IPS-20b (cell line): ENCODE measurements around the gene MYOM3.
"Not testable (repeated sequence)": the region's sequence is repeated elsewhere in the genome, so short reads cannot be mapped to it uniquely, and the experiment has no call there.

Source experiments
- H3K27ac ChIP-seq: one replicate; pipeline ENCODE4 v1.5.1; 2013; ENCODE audit warnings: low read length
- H3K27me3 ChIP-seq: 2 replicates; pipeline ENCODE4 v1.6.1; 2013; ENCODE audit warnings: mild to moderate bottlenecking, low read length, inconsistent platforms; ENCODE audit not compliant: insufficient read depth
- H3K36me3 ChIP-seq: 2 replicates; pipeline ENCODE4 v1.6.1; 2013; ENCODE audit warnings: low read depth, mild to moderate bottlenecking, inconsistent platforms, low read length, moderate library complexity; ENCODE audit not compliant: insufficient read depth
- H3K4me1 ChIP-seq: 2 replicates; pipeline ENCODE4 v1.6.1; 2013; ENCODE audit warnings: mild to moderate bottlenecking, control low read depth, inconsistent platforms, low read length, moderate library complexity; ENCODE audit not compliant: insufficient read depth
- H3K4me3 ChIP-seq: 2 replicates; pipeline ENCODE4 v1.5.1; 2013; ENCODE audit warnings: mild to moderate bottlenecking, low read length, inconsistent platforms
- H3K9ac ChIP-seq: 2 replicates; pipeline ENCODE4 v1.6.1; 2013; ENCODE audit warnings: low read depth, mild to moderate bottlenecking, inconsistent platforms, low read length, moderate library complexity
- H3K9me3 ChIP-seq: 2 replicates; pipeline ENCODE4 v1.6.1; 2013; ENCODE audit warnings: mild to moderate bottlenecking, low read depth, low read length, inconsistent platforms; ENCODE audit not compliant: insufficient read depth

Gene MYOM3

GRCh38 chr1:24055681-24056080 lies 56.3 kb downstream of the MYOM3 start:
- Histone ChIP-seq H3K36me3 (no peaks in the 10 kb centered on the region), H3K9ac (no peak overlapping the region), H3K4me3 (no peak overlapping the region), H3K9me3 (no peaks in the 10 kb centered on the region), H3K4me1 (no peaks in the 10 kb centered on the region), H3K27ac (no peak overlapping the region), H3K27me3 (no peaks in the 10 kb centered on the region)

- H3K4me3 ChIP-seq = no peak overlapping the region
- H3K27ac ChIP-seq = no peak overlapping the region
- H3K27me3 ChIP-seq = no peaks in the 10 kb centered on the region
- no peaks in the 10 kb centered on the region for H3K4me1 ChIP-seq
- no peak overlapping the region for H3K9ac ChIP-seq
- no peaks in the 10 kb centered on the region for H3K36me3 ChIP-seq
- no peaks in the 10 kb centered on the region for H3K9me3 ChIP-seq
Measured at GRCh38 chr1:24052220-24052619, 59.7 kb downstream of the MYOM3 start.

GRCh38 chr1:24051206-24051945 lies 60.6 kb downstream of the MYOM3 start:
- Histone ChIP-seq H3K4me1 (no peaks in the 10 kb centered on the region), H3K4me3 (no peak overlapping the region), H3K9ac (no peak overlapping the region), H3K27me3 (no peaks in the 10 kb centered on the region), H3K36me3 (no peaks in the 10 kb centered on the region), H3K27ac (no peak overlapping the region), H3K9me3 (no peaks in the 10 kb centered on the region)

GRCh38 chr1:24049733-24050132 lies 62.2 kb downstream of the MYOM3 start:
- Histone ChIP-seq H3K9ac (no peak overlapping the region), H3K9me3 (no peaks in the 10 kb centered on the region), H3K4me1 (no peaks in the 10 kb centered on the region), H3K27me3 (no peaks in the 10 kb centered on the region), H3K36me3 (no peaks in the 10 kb centered on the region), H3K4me3 (no peak overlapping the region), H3K27ac (no peak overlapping the region)

GRCh38 chr1:24048894-24049293 lies 63.0 kb downstream of the MYOM3 start:
- H3K27me3 ChIP-seq, H3K4me3 ChIP-seq, H3K27ac ChIP-seq, H3K36me3 ChIP-seq, H3K4me1 ChIP-seq, H3K9me3 ChIP-seq, H3K9ac ChIP-seq: not testable (repeated sequence)

GRCh38 chr1:24048205-24048869 lies 63.6 kb downstream of the MYOM3 start:
- no peaks in the 10 kb centered on the region for H3K4me1 ChIP-seq
- H3K9me3 ChIP-seq = no peaks in the 10 kb centered on the region
- H3K27me3 ChIP-seq = no peaks in the 10 kb centered on the region
- H3K4me3 ChIP-seq = no peak overlapping the region
- H3K27ac ChIP-seq = no peak overlapping the region
- H3K9ac ChIP-seq = no peak overlapping the region
- H3K36me3 ChIP-seq = no peaks in the 10 kb centered on the region

- H3K9ac ChIP-seq = no peak overlapping the region
- H3K9me3 ChIP-seq = no peaks in the 10 kb centered on the region
- no peak overlapping the region for H3K4me3 ChIP-seq
- no peaks in the 10 kb centered on the region for H3K36me3 ChIP-seq
- H3K4me1 ChIP-seq = no peaks in the 10 kb centered on the region
- H3K27me3 ChIP-seq = no peaks in the 10 kb centered on the region
- H3K27ac ChIP-seq = no peak overlapping the region
Measured at GRCh38 chr1:24047110-24047477, 64.8 kb downstream of the MYOM3 start.

GRCh38 chr1:24045771-24046170 lies 66.2 kb downstream of the MYOM3 start:
- no peak overlapping the region for H3K4me3 ChIP-seq
- no peaks in the 10 kb centered on the region for H3K27me3 ChIP-seq
- no peaks in the 10 kb centered on the region for H3K36me3 ChIP-seq
- no peak overlapping the region for H3K9ac ChIP-seq
- H3K9me3 ChIP-seq = no peaks in the 10 kb centered on the region
- no peaks in the 10 kb centered on the region for H3K4me1 ChIP-seq
- H3K27ac ChIP-seq = no peak overlapping the region

- H3K4me3 ChIP-seq, H3K9me3 ChIP-seq, H3K27ac ChIP-seq, H3K27me3 ChIP-seq, H3K9ac ChIP-seq, H3K4me1 ChIP-seq, H3K36me3 ChIP-seq: not testable (repeated sequence)
Measured at GRCh38 chr1:24044672-24045071, 67.3 kb downstream of the MYOM3 start.

GRCh38 chr1:24043345-24044032 lies 68.4 kb downstream of the MYOM3 start:
- Histone ChIP-seq H3K4me1 (no peaks in the 10 kb centered on the region), H3K9me3 (no peaks in the 10 kb centered on the region), H3K4me3 (no peak overlapping the region), H3K27me3 (no peaks in the 10 kb centered on the region), H3K27ac (no peak overlapping the region), H3K9ac (no peak overlapping the region), H3K36me3 (no peaks in the 10 kb centered on the region)

- Histone ChIP-seq H3K27ac (no peak overlapping the region), H3K4me1 (no peaks in the 10 kb centered on the region), H3K9ac (no peak overlapping the region), H3K4me3 (no peak overlapping the region), H3K9me3 (no peaks in the 10 kb centered on the region), H3K27me3 (no peaks in the 10 kb centered on the region), H3K36me3 (no peaks in the 10 kb centered on the region)
Measured at GRCh38 chr1:24042315-24042714, 69.6 kb downstream of the MYOM3 start.

- no peaks in the 10 kb centered on the region for H3K27me3 ChIP-seq
- H3K9me3 ChIP-seq = no peaks in the 10 kb centered on the region
- H3K4me1 ChIP-seq = no peaks in the 10 kb centered on the region
- H3K36me3 ChIP-seq = no peaks in the 10 kb centered on the region
- H3K27ac ChIP-seq = no peak overlapping the region
- H3K4me3 ChIP-seq = no peak overlapping the region
- H3K9ac ChIP-seq = no peak overlapping the region
Measured at GRCh38 chr1:24036088-24036487, 75.8 kb downstream of the MYOM3 start.
